OCI-LY7 (cell line): Measurements from ENCODE around the gene RSBN1L.

Experiments
- EZH2phosphoT487 ChIP-seq: fragments of 200-600 bp; sonication (generic); IDR thresholded peaks from 2 replicates; pipeline ENCODE4 v1.6.1; 2018; ENCODE audit warnings: low read depth, borderline replicate concordance, mild to moderate bottlenecking, mixed run types, antibody characterized with exemption, low read length, moderate library complexity, mixed read lengths
- TF ChIP-seq, protein P1 (sequence below): fragments of 200-600 bp; sonication (generic); conservative IDR thresholded peaks from 2 replicates; pipeline ENCODE4 v1.5.1; 2014; ENCODE audit warnings: mild to moderate bottlenecking, antibody characterized with exemption, low read length, moderate library complexity, mixed read lengths

DNA sequence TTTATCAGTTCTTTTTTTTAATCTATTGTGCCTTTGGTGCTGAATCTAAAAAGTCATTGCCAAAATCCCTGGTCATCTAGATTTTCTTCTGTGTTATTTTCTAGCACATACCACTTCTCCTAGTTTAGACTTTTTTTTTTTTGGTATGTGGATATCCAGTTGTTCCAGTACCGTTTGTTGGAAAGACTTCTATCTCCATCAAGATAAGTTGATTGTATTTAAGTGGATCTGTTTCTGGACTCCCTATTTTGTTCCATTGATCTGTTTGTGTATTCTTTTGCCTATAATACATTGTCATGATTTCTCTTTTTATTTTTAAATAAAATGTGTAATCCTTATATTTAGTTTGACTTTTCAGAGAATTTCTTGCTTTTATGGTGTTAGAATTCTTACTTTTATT lies 35.5 kb downstream of the RSBN1L start:
- TF ChIP-seq, protein P1, sequence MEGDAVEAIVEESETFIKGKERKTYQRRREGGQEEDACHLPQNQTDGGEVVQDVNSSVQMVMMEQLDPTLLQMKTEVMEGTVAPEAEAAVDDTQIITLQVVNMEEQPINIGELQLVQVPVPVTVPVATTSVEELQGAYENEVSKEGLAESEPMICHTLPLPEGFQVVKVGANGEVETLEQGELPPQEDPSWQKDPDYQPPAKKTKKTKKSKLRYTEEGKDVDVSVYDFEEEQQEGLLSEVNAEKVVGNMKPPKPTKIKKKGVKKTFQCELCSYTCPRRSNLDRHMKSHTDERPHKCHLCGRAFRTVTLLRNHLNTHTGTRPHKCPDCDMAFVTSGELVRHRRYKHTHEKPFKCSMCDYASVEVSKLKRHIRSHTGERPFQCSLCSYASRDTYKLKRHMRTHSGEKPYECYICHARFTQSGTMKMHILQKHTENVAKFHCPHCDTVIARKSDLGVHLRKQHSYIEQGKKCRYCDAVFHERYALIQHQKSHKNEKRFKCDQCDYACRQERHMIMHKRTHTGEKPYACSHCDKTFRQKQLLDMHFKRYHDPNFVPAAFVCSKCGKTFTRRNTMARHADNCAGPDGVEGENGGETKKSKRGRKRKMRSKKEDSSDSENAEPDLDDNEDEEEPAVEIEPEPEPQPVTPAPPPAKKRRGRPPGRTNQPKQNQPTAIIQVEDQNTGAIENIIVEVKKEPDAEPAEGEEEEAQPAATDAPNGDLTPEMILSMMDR = no peak
- TF ChIP-seq EZH2phosphoT487 = no peak
